Keratinocyte (primary cell): Measurements from ENCODE around the gene SEC11A. TPM values are rescaled to one million over a fixed set of nuclear protein-coding genes. Genes with fewer than 3 reads are reported as not detected.

ENCODE experiments used
- DNase-seq: peaks from one replicate; pipeline ENCODE4 v3.0.0-alpha.2; 2011; ENCODE audit warnings: low read depth, missing footprints, low spot score
- FAIRE-seq: peaks from 2 replicates; lab custom pipeline; 2011; peaks lifted over from hg19 to GRCh38; lab: Jason Lieb, UNC
- H2AFZ ChIP-seq: 2 replicates; pipeline ENCODE4 v1.6.0; 2012; ENCODE audit warnings: low read length, control low read depth, inconsistent platforms; ENCODE audit not compliant: control insufficient read depth
- H3K27ac ChIP-seq: 2 replicates; pipeline ENCODE4 v1.5.1; 2011; ENCODE audit warnings: low read length; ENCODE audit not compliant: control insufficient read depth, insufficient read depth
- H3K27me3 ChIP-seq: 3 replicates; pipeline ENCODE4 v1.6.0; 2011; ENCODE audit warnings: low read length; ENCODE audit not compliant: control insufficient read depth, insufficient read depth; ENCODE audit errors: extremely low read depth
- H3K36me3 ChIP-seq, 2 experiments: 2 replicates in 1 of 2; 3 replicates in 1 of 2; pipeline ENCODE4 v1.5.1; 2011; ENCODE audit warnings: low read length in 2 of 2, mild to moderate bottlenecking in 1 of 2; ENCODE audit not compliant: control insufficient read depth in 2 of 2, insufficient read depth in 2 of 2; ENCODE audit errors: extremely low read depth in 1 of 2
- H3K4me1 ChIP-seq: 3 replicates; pipeline ENCODE4 v1.5.1; 2011; ENCODE audit warnings: low read length; ENCODE audit not compliant: control insufficient read depth, insufficient read depth; ENCODE audit errors: extremely low read depth
- H3K4me2 ChIP-seq: 3 replicates; pipeline ENCODE4 v1.6.0; 2011; ENCODE audit warnings: low read depth, low read length; ENCODE audit not compliant: control insufficient read depth, insufficient read depth; ENCODE audit errors: extremely low read depth
- H3K4me3 ChIP-seq, 3 experiments: fragments of 200-600 bp in 1 of 3; sonication (generic) in 1 of 3; 2 replicates in 2 of 3; 3 replicates in 1 of 3; pipeline ENCODE4 v1.5.1; 2011 to 2016; ENCODE audit warnings: low read length in 3 of 3, mild to moderate bottlenecking in 3 of 3, control low read depth in 2 of 3, inconsistent platforms in 1 of 3, low read depth in 1 of 3, mixed read lengths in 1 of 3, mixed run types in 1 of 3, moderate library complexity in 1 of 3; ENCODE audit not compliant: control insufficient read depth in 2 of 3, insufficient read depth in 2 of 3; ENCODE audit errors: extremely low read depth in 1 of 3
- H3K79me2 ChIP-seq: 2 replicates; pipeline ENCODE4 v1.6.0; 2012; ENCODE audit warnings: low read length; ENCODE audit not compliant: control insufficient read depth, insufficient read depth
- H3K9ac ChIP-seq: 3 replicates; pipeline ENCODE4 v1.6.0; 2011; ENCODE audit warnings: low read length; ENCODE audit not compliant: control insufficient read depth, insufficient read depth; ENCODE audit errors: extremely low read depth
- H3K9me1 ChIP-seq: 3 replicates; pipeline ENCODE4 v1.6.0; 2011; ENCODE audit warnings: low read length; ENCODE audit not compliant: control insufficient read depth, insufficient read depth; ENCODE audit errors: extremely low read depth
- H3K9me3 ChIP-seq: 2 replicates; pipeline ENCODE4 v1.5.1; 2012; ENCODE audit warnings: low read depth, low read length; ENCODE audit not compliant: control insufficient read depth
- H4K20me1 ChIP-seq: 3 replicates; pipeline ENCODE4 v1.6.0; 2011; ENCODE audit warnings: low read length; ENCODE audit not compliant: control insufficient read depth, insufficient read depth; ENCODE audit errors: extremely low read depth
- CTCF ChIP-seq, 3 experiments: IDR thresholded peaks in 1 of 3; conservative IDR thresholded peaks in 1 of 3; optimal IDR thresholded peaks in 1 of 3; 2 replicates in 2 of 3; 3 replicates in 1 of 3; pipeline versions ENCODE3 to v1.5.1; 2011; ENCODE audit warnings: low read length in 3 of 3, mild to moderate bottlenecking in 3 of 3, moderate library complexity in 2 of 3, control low read depth in 1 of 3, inconsistent platforms in 1 of 3; ENCODE audit not compliant: insufficient read depth in 2 of 3; ENCODE audit errors: extremely low read depth in 1 of 3
- EZH2 ChIP-seq: IDR thresholded peaks from one replicate; pipeline ENCODE4 v1.6.1; 2012; ENCODE audit warnings: inconsistent platforms, mild to moderate bottlenecking, low read length, moderate library complexity
- dilution Hi-C: fragments of 300-500 bp; cut with MboI; formaldehyde crosslinking; loops from one replicate; pipeline ENCODE4 v1.7.0; 2020; ENCODE audit warnings: low sequenced_read_pairs; ENCODE audit not compliant: extremely low pct_ligation_motif_present
- polyA plus RNA-seq, 5 experiments: library from polyadenylated mRNA; depleted of rRNA in 3 of 5; stranded (reverse) in 3 of 5; stranded (forward) in 1 of 5; unstranded in 1 of 5; fragments of >200 nt; gene quantifications; 1 replicate in 1 of 5; 2 replicates in 3 of 5; 3 replicates in 1 of 5; pipeline versions ENCODE4 v1.2.1 to v1.2.3, GENCODE V29; 2011 to 2012; ENCODE audit warnings: missing spikeins in 2 of 5, low read depth in 1 of 5, low replicate concordance in 1 of 5

Gene SEC11A
- polyA plus RNA-seq, 1 donor (not counting 4 experiments of a cell fraction or from before 2014, with no cell fraction given): 195 TPM

- Histone ChIP-seq H2AFZ (peak within 1 kb of the TSS; percentile 91), H4K20me1 (no peaks in the 10 kb centered on the region), H3K4me1 (peaks cover 28% of the 10 kb centered on the region), H3K27ac (peak within 1 kb of the TSS; percentile 89), H3K36me3 (peaks cover 9 to 12% of the 10 kb centered on the region in 2 experiments), H3K9me1 (no peaks in the 10 kb centered on the region), H3K9ac (peak within 1 kb of the TSS; percentile 94), H3K4me3 (peak within 1 kb of the TSS; percentile 85 to 98 (median 95)), H3K4me2 (peak within 1 kb of the TSS; percentile 67), H3K79me2 (peaks cover 23% of the 10 kb centered on the region), H3K27me3 (no peaks in the 10 kb centered on the region), H3K9me3 (no peaks in the 10 kb centered on the region)
- dilution Hi-C loops: no loop called here
- DNase-seq: peak; percentile 81
- peak; percentile 41 for FAIRE-seq
- TF ChIP-seq EZH2 (no peak), CTCF (optimal IDR thresholded peaks at IDR 0.05 in 1 of 3, IDR thresholded peaks at IDR 0.05 in 1 of 3, conservative IDR thresholded peaks at IDR 0.05 in 1 of 3; ENCODE audit: extremely low read depth in 1 of 3, insufficient read depth in 2 of 3, low read length in 3 of 3) (no peak)
Observed at GRCh38 chr15:84653910-84654688, 61.8 kb downstream of the SEC11A start, which contains the start of gene WDR73. TSS of gene WDR73 (minus strand) at chr15:84654283. CDS start at chr15:84654274, 9 bp downstream.

- H3K4me1 ChIP-seq: peaks cover 25% of the 10 kb centered on the region
- no peaks in the 10 kb centered on the region for H3K27me3 ChIP-seq
- no peak for DNase-seq
- no peaks in the 10 kb centered on the region for H3K9me1 ChIP-seq
- TF ChIP-seq CTCF (optimal IDR thresholded peaks at IDR 0.05 in 1 of 3, IDR thresholded peaks at IDR 0.05 in 1 of 3, conservative IDR thresholded peaks at IDR 0.05 in 1 of 3; ENCODE audit: extremely low read depth in 1 of 3, insufficient read depth in 2 of 3, low read length in 3 of 3): no peak
- no peak for TF ChIP-seq EZH2
- H3K36me3 ChIP-seq: peaks cover 13 to 16% of the 10 kb centered on the region in 2 experiments
- no peaks in the 10 kb centered on the region for H4K20me1 ChIP-seq
- no peaks in the 10 kb centered on the region for H3K9me3 ChIP-seq
- peak overlapping the region; percentile 67 for H3K4me2 ChIP-seq
- peak overlapping the region; percentile 89 for H3K27ac ChIP-seq
- peaks cover 23% of the 10 kb centered on the region for H3K79me2 ChIP-seq
- no peak for FAIRE-seq
- H3K4me3 ChIP-seq: peak overlapping the region; percentile 85 to 98 (median 95)
- dilution Hi-C loops: no loop called here
- H3K9ac ChIP-seq: peak overlapping the region; percentile 94
- peak overlapping the region; percentile 80 for H2AFZ ChIP-seq
Observed at GRCh38 chr15:84653584-84653909, 62.4 kb downstream of the SEC11A start.
